A549 (cell line): ENCODE measurements around the gene SSBP3. TPM values are rescaled to one million over a fixed set of nuclear protein-coding genes. Genes with fewer than 3 reads are reported as not detected.

Experiments used
- ATAC-seq, 2 experiments: fragments of 200-7000 bp in 1 of 2; fragments of >200 bp in 1 of 2; cut with Nextera tagmentation in 1 of 2; cut with Tn5 transposase in 1 of 2; 3 replicates each; pipeline versions ENCODE4 v1.8.0 to v1.9.1; 2018 to 2020; ENCODE audit warnings: mild to moderate bottlenecking in 1 of 2, moderate library complexity in 1 of 2
- CTCF ChIA-PET: fragments of 300-600 bp; sonication (Branson Sonifier 250); formaldehyde crosslinking; extraction: SDS; loops from one replicate; lab custom pipeline; 2021; ENCODE audit warnings: antibody characterized with exemption, inconsistent platforms; lab: Yijun Ruan, JAX
- POLR2A ChIA-PET: fragments of 350-600 bp; formaldehyde crosslinking; extraction: SDS; loops from one replicate; lab custom pipeline; 2021; ENCODE audit warnings: antibody characterized with exemption, inconsistent platforms; lab: Yijun Ruan, JAX
- DNase-seq, 2 experiments: peaks; one replicate each; pipeline versions ENCODE4 v3.0.0 to v3.0.0-alpha.2; 2011 to 2016; ENCODE audit warnings: low read depth in 1 of 2, low spot score in 1 of 2
- FAIRE-seq: peaks from 2 replicates; lab custom pipeline; 2011; peaks lifted over from hg19 to GRCh38; lab: Jason Lieb, UNC
- H3K27ac ChIP-seq, 2 experiments: fragments of >200 bp; sonication (Bioruptor Twin); formaldehyde crosslinking; 3 replicates each; pipeline ENCODE4 v1.5.1; 2016 to 2017
- H3K4me1 ChIP-seq: fragments of >200 bp; sonication (Bioruptor Twin); formaldehyde crosslinking; 3 replicates; pipeline ENCODE4 v1.6.1; 2016
- H3K4me2 ChIP-seq: fragments of >200 bp; sonication (Bioruptor Twin); formaldehyde crosslinking; 3 replicates; pipeline ENCODE4 v1.6.1; 2016
- H3K4me3 ChIP-seq: fragments of >200 bp; sonication (Bioruptor Twin); formaldehyde crosslinking; 3 replicates; pipeline ENCODE4 v1.5.1; 2016
- H3K9me3 ChIP-seq: fragments of >200 bp; sonication (Bioruptor Twin); formaldehyde crosslinking; 3 replicates; pipeline ENCODE4 v1.6.1; 2016
- BCL3 ChIP-seq: fragments of >200 bp; sonication (Bioruptor Twin); formaldehyde crosslinking; IDR thresholded peaks from 3 replicates; pipeline ENCODE4 v1.6.1; 2016
- BHLHE40 ChIP-seq: IDR thresholded peaks from 2 replicates; pipeline ENCODE4 v1.6.1; 2012; ENCODE audit warnings: low read depth, low read length, inconsistent platforms
- CBX2 ChIP-seq: fragments of 200-600 bp; sonication (generic); IDR thresholded peaks from 2 replicates; pipeline ENCODE4 v1.6.1; 2016; ENCODE audit warnings: low read depth, mild to moderate bottlenecking, borderline replicate concordance
- CBX8 ChIP-seq: fragments of 200-600 bp; sonication (generic); IDR thresholded peaks from 2 replicates; pipeline ENCODE4 v1.6.1; 2016
- FOXS1 ChIP-seq: fragments of 250-450 bp; sonication (Bioruptor Pico); IDR thresholded peaks from 2 replicates; pipeline ENCODE4 v1.5.0; 2020; ENCODE audit warnings: mild to moderate bottlenecking, moderate library complexity
- GATA3 ChIP-seq: IDR thresholded peaks from 2 replicates; pipeline ENCODE4 v1.6.1; 2012; ENCODE audit warnings: borderline replicate concordance
- JUN ChIP-seq, 2 experiments: fragments of >200 bp; sonication (Bioruptor Twin); formaldehyde crosslinking; IDR thresholded peaks; 2 replicates in 1 of 2; 3 replicates in 1 of 2; pipeline ENCODE4 v1.6.1; 2016 to 2017
- KDM5A ChIP-seq: fragments of 200-600 bp; sonication (generic); IDR thresholded peaks from 2 replicates; pipeline ENCODE4 v1.6.1; 2016; ENCODE audit warnings: antibody characterized with exemption, mild to moderate bottlenecking
- MAZ ChIP-seq: fragments of 150-350 bp; IDR thresholded peaks from 2 replicates; pipeline ENCODE4 v1.6.1; 2014; ENCODE audit warnings: antibody characterized with exemption, low read depth, low read length, borderline replicate concordance
- PHF8 ChIP-seq: fragments of 200-600 bp; sonication (generic); IDR thresholded peaks from 2 replicates; pipeline ENCODE4 v1.6.1; 2016; ENCODE audit warnings: low read depth, mild to moderate bottlenecking, antibody characterized with exemption, moderate library complexity, borderline replicate concordance
- RAD21 ChIP-seq, 2 experiments: fragments of >200 bp in 1 of 2; sonication (Bioruptor Twin) in 1 of 2; formaldehyde crosslinking in 1 of 2; IDR thresholded peaks in 1 of 2; conservative IDR thresholded peaks in 1 of 2; 2 replicates in 1 of 2; 3 replicates in 1 of 2; pipeline ENCODE4 v1.6.1; 2012 to 2018; ENCODE audit warnings: inconsistent platforms in 1 of 2
- RARB ChIP-seq: fragments of 250-450 bp; sonication (Bioruptor Pico); IDR thresholded peaks from 2 replicates; pipeline ENCODE4 v1.8.0; 2021; ENCODE audit warnings: mild to moderate bottlenecking, moderate library complexity
- REST ChIP-seq: fragments of 200-600 bp; sonication (generic); IDR thresholded peaks from 2 replicates; pipeline ENCODE4 v1.6.1; 2016; ENCODE audit warnings: antibody characterized with exemption, mild to moderate bottlenecking, moderate library complexity
- TFCP2L1 ChIP-seq: fragments of 250-450 bp; sonication (Bioruptor Pico); IDR thresholded peaks from 2 replicates; pipeline ENCODE4 v1.5.0; 2021; ENCODE audit warnings: mild to moderate bottlenecking
- TP53 ChIP-seq: fragments of 250-450 bp; sonication (Bioruptor Pico); IDR thresholded peaks from 2 replicates; pipeline ENCODE4 v1.5.0; 2021; ENCODE audit warnings: mild to moderate bottlenecking, moderate library complexity
- USF2 ChIP-seq: fragments of 450-650 bp; IDR thresholded peaks from 2 replicates; pipeline ENCODE4 v1.6.1; 2014; ENCODE audit warnings: antibody characterized with exemption
- ZNF302 ChIP-seq: fragments of 250-450 bp; sonication (Bioruptor Pico); IDR thresholded peaks from 2 replicates; pipeline ENCODE4 v1.9.0; 2021; ENCODE audit warnings: inconsistent platforms, mild to moderate bottlenecking, moderate library complexity
- ZSCAN20 ChIP-seq: fragments of 250-450 bp; sonication (Bioruptor Pico); IDR thresholded peaks from 2 replicates; pipeline ENCODE4 v1.8.0; 2022; ENCODE audit warnings: mild to moderate bottlenecking, moderate library complexity
- WGBS: methylation state at CpG from one replicate; pipeline ENCODE4 v1.1.6; 2017; ENCODE audit errors: missing lambda C conversion rate; 5-methylcytosine and 5-hydroxymethylcytosine counted together
- polyA minus RNA-seq: library from RNA; depleted of rRNA, polyadenylated mRNA; stranded (reverse); fragments of >200 nt; gene quantifications from 2 replicates; pipeline ENCODE4 v1.2.3, GENCODE V29; 2011; rRNA and poly(A)+ RNA removed
- polyA plus RNA-seq, 4 experiments: library from polyadenylated mRNA; depleted of rRNA in 3 of 4; stranded (reverse); fragments of >200 nt; fragmentation: RNase III in 1 of 4; extraction: RNeasy Plus Mini Kit Qiagen cat#74134 plus additional on column Dnase treatment in 1 of 4; gene quantifications; 2 replicates in 3 of 4; 3 replicates in 1 of 4; pipeline ENCODE4 v1.2.3, GENCODE V29; 2011 to 2017
- TF ChIP-seq, protein P1 (sequence below): IDR thresholded peaks from 2 replicates; pipeline ENCODE4 v1.6.1; 2012

The SSBP3 gene
- 6.6 and 7.2 TPM in 2 replicates for polyA plus RNA-seq (2011; rRNA removed)
- 8.6 and 14.8 TPM in 2 replicates for polyA plus RNA-seq (2012; cell fraction: cytosol; rRNA removed)
- 11.1 and 13.3 TPM in 2 replicates for polyA plus RNA-seq (2012; cell fraction: nucleus; rRNA removed)
- 8.3 to 10.2 TPM (median 9.1 TPM) in 3 replicates for polyA plus RNA-seq (2017; fragmentation: RNase III; extraction: RNeasy Plus Mini Kit Qiagen cat#74134 plus additional on column Dnase treatment)
- polyA minus RNA-seq = 4.8 and 5.0 TPM in 2 replicates

DNA sequence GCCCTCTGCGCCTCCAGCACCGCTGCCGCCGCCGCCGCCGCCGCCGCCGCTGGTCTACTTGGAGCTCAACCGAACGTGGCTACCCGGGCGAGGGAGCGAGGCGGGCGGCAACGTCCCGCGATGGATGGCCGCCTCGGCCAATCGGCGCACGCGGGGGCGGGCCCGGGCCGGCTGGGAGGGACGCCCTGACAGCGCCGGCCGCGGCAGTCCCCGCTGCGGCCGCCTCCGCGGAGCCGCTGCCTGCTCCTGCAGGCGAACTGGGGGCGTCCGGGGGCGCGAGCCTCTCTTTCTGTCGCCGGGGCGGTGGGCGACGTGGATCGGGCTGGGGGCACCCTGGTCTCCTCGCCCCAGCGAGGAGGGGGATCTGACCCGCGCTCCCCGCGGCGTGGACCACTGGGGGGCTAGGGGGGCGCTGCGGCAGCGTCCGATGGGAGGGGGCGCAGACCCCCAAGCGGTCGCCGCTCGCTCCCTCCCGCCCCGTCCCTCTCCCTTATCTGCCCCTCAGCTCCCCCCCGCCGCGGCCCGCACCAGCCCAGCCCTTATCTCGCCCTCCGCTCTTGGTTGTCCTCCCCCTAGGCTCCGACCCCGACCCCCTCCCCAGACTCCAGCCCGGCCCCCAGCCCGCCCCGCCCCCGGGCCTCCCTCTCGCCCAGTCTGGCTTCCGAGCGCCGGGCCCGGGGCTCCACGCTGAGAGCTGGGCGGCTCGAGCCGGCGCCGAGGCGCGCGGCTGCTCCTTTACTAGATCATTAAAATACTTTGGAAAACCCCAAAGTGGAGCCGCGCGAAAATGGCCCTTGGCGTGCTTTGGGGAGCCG is at the start of gene SSBP3:
Gene SSBP3, minus strand, starts transcription at position 56 of the 815 bp plus-strand sequence.
- Histone ChIP-seq H3K27ac (peak within 1 kb of the TSS; percentile 74 to 99), H3K9me3 (no peaks in the 10 kb centered on the region), H3K4me3 (peak within 1 kb of the TSS; percentile 94), H3K4me1 (peaks cover 19% of the 10 kb centered on the region), H3K4me2 (peak within 1 kb of the TSS; percentile 95)
- ChIA-PET POLR2A (interaction anchor here (0.6 to 2.3 kb wide), 5 partner anchors 81 to 207 kb away, joined by 3 to 17 read pairs (median 6); partner anchors contain the start of genes CYB5RL and MRPL37), CTCF (interaction anchor here (1.2 to 2.5 kb wide), 3 partner anchors 46 to 255 kb away, joined by 3 to 27 read pairs (median 3); no protein-coding TSS in a partner anchor)
- TF ChIP-seq CBX2 = no peak
- TF ChIP-seq, protein P1, sequence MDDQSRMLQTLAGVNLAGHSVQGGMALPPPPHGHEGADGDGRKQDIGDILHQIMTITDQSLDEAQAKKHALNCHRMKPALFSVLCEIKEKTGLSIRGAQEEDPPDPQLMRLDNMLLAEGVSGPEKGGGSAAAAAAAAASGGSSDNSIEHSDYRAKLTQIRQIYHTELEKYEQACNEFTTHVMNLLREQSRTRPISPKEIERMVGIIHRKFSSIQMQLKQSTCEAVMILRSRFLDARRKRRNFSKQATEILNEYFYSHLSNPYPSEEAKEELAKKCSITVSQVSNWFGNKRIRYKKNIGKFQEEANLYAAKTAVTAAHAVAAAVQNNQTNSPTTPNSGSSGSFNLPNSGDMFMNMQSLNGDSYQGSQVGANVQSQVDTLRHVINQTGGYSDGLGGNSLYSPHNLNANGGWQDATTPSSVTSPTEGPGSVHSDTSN = peak; percentile 91
- peak in 1 of 2 experiments; percentile 27; a peak in 1 of 5 replicates for TF ChIP-seq JUN (IDR thresholded peaks at IDR 0.05)
- no CpG with 5 or more reads among the region's 100 CpGs for WGBS
- peak; percentile 92 to 94 for ATAC-seq
- FAIRE-seq = no peak
- DNase-seq = peak; percentile 80 to 89

DNA sequence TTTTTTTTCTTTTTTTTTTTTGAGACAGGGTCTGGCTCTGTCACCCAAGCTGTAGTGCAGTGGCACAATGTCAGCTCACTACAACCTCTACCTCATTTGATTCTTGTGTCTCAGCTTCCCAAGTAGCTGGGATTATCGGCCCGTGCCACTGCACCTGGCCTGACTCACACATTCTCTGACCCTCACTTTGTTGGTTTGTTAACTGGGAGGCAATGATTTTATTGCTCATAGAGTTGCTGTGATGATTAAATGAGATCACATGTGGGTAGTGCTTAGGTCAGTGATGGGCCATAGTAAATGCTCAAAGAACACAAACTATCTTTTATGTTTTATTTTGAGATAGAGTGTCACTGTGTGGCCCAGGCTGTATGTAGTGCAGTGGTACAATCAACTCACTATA is 47.3 kb upstream of the SSBP3 start:
- no peak for TF ChIP-seq JUN (IDR thresholded peaks at IDR 0.05)
- no peak for TF ChIP-seq USF2
- no peak for TF ChIP-seq KDM5A
- TF ChIP-seq PHF8 = no peak
- no peak for TF ChIP-seq RAD21 (conservative IDR thresholded peaks at IDR 0.05 in 1 of 2, IDR thresholded peaks at IDR 0.05 in 1 of 2)
- no peak for TF ChIP-seq BHLHE40
- TF ChIP-seq ZSCAN20 (CRISPR knock-in tag) = no peak
- no peak for TF ChIP-seq TFCP2L1 (CRISPR knock-in tag)
- TF ChIP-seq FOXS1 = no peak
- TF ChIP-seq TP53 = no peak
- no peak for TF ChIP-seq MAZ
- TF ChIP-seq BCL3 = no peak
- TF ChIP-seq GATA3 = no peak
- no peak for TF ChIP-seq REST
- TF ChIP-seq ZNF302 (CRISPR knock-in tag) = no peak
- no peak for TF ChIP-seq CBX8
- no peak for TF ChIP-seq RARB (CRISPR knock-in tag)
- Histone ChIP-seq H3K4me3 (no peak overlapping the region), H3K4me1 (no peaks in the 10 kb centered on the region), H3K4me2 (no peak overlapping the region), H3K9me3 (no peaks in the 10 kb centered on the region), H3K27ac (no peak overlapping the region)
- 70% methylated on average over 2 of the region's 2 CpGs for WGBS
- ATAC-seq (no peak), DNase-seq (no peak), FAIRE-seq (no peak)
- ChIA-PET POLR2A (no interaction called here), CTCF (no interaction called here)
